ENCODE data around the gene CFAP46.

The CFAP46 gene

GRCh38 chr10:132878091-132878729 lies 64.2 kb downstream of the CFAP46 start:
- DNase-seq, result no peak

DNA sequence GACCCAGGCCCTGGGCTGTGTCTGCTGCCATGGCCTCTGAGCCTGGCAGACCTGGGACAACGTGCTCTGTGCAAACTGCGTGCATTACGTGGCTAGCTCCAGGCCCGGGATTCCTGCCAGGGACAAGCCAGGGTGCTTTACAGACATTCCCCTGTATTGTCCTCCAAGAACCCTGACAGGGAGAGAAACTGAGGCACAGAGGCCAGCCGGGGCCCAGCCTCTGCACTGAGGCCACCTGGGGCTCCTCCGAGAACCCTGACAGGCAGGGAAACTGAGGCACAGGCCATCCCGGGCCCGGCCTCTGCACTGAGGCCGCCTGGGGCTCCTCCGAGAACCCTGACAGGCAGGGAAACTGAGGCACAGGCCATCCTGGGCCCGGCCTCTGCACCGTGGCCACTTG lies 64.9 kb downstream of the CFAP46 start:
- no peak for DNase-seq

DNA sequence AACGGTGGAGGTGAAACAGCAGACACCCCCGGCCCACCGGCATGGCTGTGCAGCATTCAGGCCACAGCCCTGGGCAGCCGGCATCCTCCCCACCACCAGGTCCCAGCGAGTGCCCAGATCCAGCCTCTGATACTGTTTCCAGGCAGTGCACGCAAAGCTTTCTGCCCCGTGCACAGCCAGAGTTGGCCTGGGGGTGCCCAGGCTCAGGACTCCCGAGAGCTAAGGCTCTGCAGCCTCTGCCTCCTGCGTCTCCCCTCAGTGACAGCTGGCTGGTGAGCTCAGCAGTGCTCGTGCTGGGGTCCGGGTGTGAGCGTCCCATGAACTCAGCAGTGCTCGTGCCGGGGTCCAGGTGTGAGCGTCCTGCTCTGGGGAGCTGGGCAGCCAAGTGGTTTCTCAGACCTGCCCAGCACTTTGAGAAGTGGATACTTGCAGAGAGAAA lies 65.4 kb downstream of the CFAP46 start:
- DNase-seq, result no peak

- no peak for DNase-seq
These were observed 66.1 kb downstream of the CFAP46 start for GRCh38 chr10:132876131-132876860.

- no peak for DNase-seq
These were observed 66.9 kb downstream of the CFAP46 start for GRCh38 chr10:132875435-132875834.

DNA sequence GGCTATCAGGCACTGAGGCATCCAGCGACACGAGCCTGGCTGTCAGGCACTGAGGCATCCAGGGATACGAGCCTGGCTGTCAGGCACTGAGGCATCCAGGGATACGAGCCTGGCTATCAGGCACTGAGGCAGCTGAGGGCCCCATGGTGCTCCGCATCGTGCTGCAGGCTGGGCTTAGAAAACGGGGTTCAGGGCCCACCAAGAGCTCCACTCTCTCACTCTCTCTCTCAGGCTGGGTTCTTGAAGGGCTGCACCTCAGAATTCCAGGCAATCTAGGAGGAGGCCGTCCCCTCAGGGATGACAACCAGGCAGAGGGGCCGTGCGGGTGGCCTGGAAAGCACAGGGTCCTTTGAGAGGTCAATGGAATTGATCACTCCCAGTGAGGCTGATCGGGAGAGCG lies 69.0 kb downstream of the CFAP46 start:
- no peak for DNase-seq

- no peak for DNase-seq
These were observed 69.7 kb downstream of the CFAP46 start for GRCh38 chr10:132872658-132873057.

- DNase-seq, result no peak
These were observed 71.9 kb downstream of the CFAP46 start for GRCh38 chr10:132870426-132870825.

- DNase-seq, result no peak
These were observed 72.7 kb downstream of the CFAP46 start for GRCh38 chr10:132869621-132870020.

- no peak for DNase-seq
These were observed 73.4 kb downstream of the CFAP46 start for GRCh38 chr10:132868995-132869394.

GRCh38 chr10:132867801-132868644 lies 74.3 kb downstream of the CFAP46 start:
- DNase-seq, result no peak

DNA sequence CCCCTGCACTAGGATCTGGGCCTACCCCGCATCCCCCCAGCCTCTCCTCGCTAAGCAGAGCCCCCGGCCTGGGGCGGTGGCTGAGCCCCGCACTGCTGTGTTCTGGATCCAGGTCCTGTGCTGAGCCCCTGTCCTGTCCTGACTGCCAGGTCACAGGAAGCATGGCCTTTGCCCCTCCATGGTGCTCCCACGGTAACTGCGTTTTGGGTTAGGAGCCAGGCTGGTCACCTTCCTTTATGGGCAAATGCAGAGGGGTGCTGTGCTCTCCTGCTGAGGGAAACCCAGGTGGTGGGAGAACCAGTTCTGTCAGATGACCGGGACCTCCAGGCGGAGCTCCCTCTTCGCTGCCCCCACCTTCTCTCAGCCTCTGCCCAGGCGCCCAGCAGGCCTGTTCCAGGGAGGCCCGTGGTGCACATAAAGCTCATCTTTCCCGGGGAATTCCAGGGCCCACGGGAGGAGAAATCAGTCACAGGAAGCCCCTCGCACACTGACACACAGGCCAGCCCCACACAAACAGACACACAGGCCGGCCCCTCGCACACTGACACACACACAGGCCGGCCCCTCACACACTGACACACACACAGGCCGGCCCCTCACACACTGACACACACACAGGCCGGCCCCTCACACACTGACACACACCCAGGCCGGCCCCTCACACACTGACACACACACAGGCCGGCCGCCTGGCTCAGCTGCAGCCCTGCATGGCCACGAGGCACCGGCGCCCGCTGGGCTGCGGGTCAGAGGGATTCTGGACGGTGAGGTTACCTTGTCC lies 75.6 kb downstream of the CFAP46 start:
- DNase-seq, result no peak

DNA sequence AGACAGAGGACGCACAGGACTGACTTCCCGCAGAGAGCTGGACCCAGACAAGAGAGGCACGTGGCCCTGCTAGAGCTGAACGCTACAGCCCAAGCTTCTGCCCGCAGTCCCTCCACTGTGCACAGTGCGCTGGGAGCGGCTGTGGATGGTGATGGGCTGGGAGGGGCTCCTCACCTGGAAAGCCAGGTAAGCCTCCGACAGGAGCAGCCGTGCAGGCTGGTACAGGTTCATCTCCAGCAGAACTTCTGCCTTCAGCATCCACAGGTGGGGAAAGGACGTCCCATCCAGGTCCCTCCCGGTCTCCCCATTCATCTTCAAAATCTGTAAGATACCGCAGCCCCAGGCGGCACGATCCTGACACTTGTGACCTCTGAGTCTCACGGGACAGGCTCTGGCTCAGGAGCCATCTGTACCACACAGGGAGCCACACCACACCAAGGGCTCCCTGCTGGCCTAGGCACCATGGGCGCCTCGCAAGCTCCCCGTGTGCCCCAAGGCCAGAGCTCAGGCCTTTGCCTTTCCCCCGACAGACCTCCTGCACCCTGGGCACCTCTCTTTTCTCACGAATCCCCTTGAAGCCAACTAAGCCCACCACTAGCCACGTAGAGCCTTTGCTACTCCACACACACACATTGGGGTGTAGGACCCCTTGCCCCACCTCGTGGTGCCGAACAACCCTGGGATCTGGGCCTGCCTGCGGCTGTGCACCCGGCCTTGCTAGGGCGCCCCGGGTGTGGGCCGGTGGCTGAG lies 76.3 kb downstream of the CFAP46 start:
- DNase-seq, result no peak

DNA sequence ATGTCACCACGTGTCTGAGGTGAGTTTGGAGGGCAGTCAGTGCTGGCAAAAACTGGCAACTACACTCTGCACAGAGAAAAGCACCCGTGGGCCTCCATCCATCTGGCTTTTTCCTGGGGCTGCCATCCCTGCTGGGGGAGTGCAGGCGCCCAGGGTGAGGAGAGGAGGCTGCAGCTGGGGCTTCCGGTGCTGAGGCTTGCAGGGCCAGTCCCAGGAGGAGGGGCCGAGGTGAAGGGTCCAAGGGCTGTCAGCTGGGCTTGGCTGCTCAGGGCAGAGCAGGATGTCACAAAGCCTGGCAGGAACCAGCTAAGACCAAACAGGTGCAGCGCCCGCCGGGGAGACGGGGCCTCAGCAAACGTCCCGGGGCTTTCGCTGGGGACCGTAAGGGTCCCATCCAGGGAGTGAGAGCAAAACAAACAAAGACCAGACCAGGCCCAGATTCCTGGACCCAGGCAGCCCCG lies 77.2 kb downstream of the CFAP46 start:
- DNase-seq, result no peak

DNA sequence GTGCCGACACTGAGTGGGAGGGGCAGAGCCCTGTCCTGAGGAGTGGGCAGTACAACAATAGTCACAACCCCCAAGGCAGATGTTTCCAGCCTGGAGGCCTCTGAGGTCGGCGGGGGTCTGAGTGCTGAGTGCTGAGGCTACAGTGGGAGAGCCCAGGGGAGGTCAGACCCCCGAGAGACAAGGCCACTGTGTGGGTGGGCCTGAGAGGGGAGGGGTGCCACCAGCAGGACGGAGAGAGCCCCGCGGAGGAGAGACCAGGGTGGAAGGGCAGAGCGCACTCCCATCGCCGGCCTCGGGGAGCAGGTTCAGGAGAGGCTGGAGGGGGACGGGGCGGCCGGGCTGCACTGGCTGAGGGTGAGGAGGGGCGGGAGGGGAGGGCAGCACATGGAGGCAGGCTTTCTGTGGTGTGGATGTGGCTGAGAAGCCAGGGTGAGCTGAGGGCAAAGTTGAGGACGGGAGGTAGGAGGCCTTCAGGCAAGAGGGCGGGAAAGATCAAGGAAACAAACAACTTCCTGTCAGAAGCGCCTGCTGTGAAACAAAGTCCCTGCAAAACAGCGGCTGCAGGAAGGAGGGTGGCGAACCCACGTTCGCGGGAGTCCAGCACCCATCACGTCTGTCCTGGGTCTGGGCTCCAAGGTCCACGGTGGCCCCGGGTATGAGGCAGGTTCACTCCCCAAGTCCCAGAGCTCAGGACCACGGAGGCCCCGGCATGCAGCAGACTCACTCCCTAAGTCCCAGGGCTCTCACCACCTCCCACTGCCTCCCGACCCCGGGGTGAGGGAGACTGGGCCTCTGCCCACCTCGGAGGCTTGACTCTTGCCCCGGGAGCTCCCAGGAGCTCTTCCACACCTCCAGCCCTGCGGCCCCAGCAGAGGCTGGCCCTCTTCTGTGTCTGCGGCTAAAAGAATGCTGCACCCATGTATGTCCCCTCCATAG lies 79.6 kb downstream of the CFAP46 start:
- no peak for DNase-seq

DNA sequence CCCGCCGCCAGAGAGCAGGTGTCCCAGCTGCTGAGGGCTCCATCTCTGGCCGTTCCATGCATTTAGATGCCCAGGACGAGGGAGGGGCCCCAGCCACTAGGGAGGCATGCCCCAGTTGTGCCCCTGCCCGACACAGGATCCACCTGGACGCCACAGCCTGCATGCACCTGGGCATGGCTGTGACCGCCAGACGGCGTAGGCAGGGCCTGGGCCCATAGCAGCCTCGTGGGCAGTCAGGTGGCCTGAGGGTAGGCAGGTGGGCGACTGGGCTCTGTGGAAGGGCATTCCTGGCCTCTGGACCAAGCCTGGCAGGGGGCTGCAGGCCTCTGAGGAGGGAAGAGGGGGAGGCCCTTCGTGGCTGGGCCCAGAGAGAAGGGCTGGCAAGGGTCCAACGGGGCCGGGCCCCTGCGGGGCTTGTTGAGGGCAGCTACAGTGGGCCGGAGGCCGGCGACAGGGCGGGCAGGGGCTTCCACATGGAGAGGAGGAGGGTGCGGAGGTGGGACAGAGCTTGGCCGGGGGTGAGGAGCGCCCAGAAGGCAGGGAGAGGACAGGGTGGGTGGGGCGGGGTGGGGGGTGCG lies 80.4 kb downstream of the CFAP46 start:
- DNase-seq, result no peak

- DNase-seq, result no peak
These were observed 81.2 kb downstream of the CFAP46 start for GRCh38 chr10:132861116-132861691.

- no peak for DNase-seq
These were observed 81.8 kb downstream of the CFAP46 start for GRCh38 chr10:132860532-132860931.

GRCh38 chr10:132859084-132859855 lies 83.1 kb downstream of the CFAP46 start:
- no peak for DNase-seq
